GM13976 (cell line): Measurements from ENCODE around the gene LY6G6C.

ENCODE experiments used
- DNase-seq: peaks from one replicate; pipeline ENCODE4 v3.0.0; 2012; ENCODE audit warnings: low spot score
- CTCF ChIP-seq: IDR thresholded peaks from 2 replicates; pipeline ENCODE4 v1.5.1; 2012; ENCODE audit warnings: borderline replicate concordance, mild to moderate bottlenecking; ENCODE audit not compliant: insufficient read depth; ENCODE audit errors: extremely low read depth, missing control alignments, control extremely low read depth
- in situ Hi-C: fragments of 300-500 bp; cut with MboI; formaldehyde crosslinking; loops from one replicate; pipeline ENCODE4 v1.12.0; 2022; ENCODE audit warnings: low sequenced_read_pairs, mixed read lengths, inconsistent platforms; ENCODE audit not compliant: unreplicated experiment

Gene LY6G6C

DNA sequence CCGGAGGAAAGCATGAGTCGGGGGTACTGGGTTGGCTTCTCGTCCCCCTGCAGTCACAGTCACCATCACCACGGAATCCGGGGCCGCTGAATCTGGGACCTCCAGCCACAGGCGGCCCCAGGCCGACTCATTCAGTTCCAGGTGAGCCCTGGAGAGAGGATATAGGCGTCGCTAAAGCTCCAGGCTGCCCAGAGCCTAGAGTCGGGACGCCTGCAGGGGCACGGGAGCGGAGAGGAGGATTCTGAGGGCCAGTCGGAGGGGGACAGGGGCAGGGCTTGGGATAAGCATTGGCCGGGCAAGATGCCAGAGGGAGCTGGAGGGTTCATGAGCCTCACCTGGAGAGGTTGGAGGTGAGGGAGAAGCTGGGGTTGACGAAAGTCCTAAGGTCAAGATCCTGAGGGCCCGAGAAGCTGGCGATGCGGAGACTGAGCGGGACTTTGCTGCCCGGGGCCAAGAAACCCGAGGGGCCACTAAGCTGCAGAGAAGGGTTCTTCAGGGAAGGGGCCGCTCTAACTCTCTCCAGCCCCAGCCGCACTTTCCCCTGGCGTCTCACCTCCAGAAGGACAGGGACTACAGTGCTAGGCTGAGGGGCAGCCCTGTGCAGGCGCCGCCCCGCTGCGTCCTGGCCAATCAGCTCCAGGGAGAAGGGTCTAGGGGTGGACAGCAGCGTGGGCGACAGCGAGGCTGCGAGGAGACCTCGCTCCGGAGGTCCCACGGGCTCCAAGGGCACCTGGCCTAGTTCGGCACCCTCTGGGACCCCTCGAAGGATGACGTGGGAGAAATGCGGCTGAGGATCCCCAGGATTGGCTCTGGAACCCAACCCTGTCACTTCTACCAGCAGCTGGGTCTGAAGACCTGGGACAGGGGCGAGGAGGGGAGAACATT, 44.6 kb upstream of the LY6G6C start:
- no peak for DNase-seq

DNA sequence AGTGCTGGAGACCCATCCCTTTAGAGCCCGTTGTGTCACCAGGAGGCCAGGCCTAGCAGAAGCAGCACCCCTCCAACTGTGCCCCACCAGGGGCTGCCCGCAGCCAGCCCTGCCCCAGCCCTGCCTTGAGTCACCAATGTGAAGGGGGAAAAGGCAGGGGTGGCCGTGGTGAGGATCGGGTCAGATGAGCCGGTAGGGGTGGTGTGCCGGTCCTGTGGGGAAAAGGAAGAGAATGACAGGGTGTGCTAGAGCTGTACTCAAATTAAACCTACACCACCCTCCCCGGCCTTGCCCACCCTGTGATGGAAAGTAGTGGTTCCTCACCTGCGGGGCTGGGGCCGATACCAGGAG, 44.0 kb upstream of the LY6G6C start:
- in situ Hi-C loops, result no loop called here
- TF ChIP-seq CTCF, result no peak
- no peak for DNase-seq

More for the DNA sequence above, 44.6 kb upstream of the LY6G6C start:
- TF ChIP-seq CTCF, result no peak
- in situ Hi-C loops, result no loop called here

- DNase-seq, result no peak
- in situ Hi-C loops, result no loop called here
- TF ChIP-seq CTCF, result no peak
Observed at GRCh38 chr6:31764198-31764597, 42.7 kb upstream of the LY6G6C start.

DNA sequence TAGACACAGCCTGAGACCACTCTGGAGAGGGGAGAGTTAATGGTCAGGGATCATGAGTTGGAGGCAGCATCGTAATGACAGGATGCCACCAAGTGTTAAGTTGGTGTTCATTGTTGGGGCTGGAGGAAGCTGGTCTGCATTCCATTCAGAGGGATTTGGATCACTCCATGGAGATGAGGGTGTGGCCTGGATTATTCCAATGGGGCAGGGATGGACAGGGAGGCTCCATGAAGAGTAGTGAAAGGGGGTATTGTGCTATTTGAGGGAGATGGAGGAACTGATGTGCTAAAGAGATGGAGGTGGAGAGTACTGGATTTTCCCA, 42.0 kb upstream of the LY6G6C start:
- no peak for DNase-seq
- in situ Hi-C loops, result no loop called here

GRCh38 chr6:31762878-31763618, 41.5 kb upstream of the LY6G6C start:
- no peak for TF ChIP-seq CTCF
- in situ Hi-C loops, result no loop called here
- no peak for DNase-seq

More for the DNA sequence above, 42.0 kb upstream of the LY6G6C start:
- TF ChIP-seq CTCF, result no peak

- DNase-seq, result no peak
- in situ Hi-C loops, result no loop called here
- TF ChIP-seq CTCF, result no peak
Observed at GRCh38 chr6:31762356-31762755, 40.8 kb upstream of the LY6G6C start, which contains the start of gene SAPCD1. Gene SAPCD1, plus strand, starts transcription at chr6:31762656. Its CDS starts 399 bp downstream, at chr6:31763055.
